Ovary (tissue), 3 donors: Measurements from ENCODE around the gene TRIML2.

ENCODE experiments used
- CTCF ChIP-seq, 3 donors: fragments of 450-650 bp in 2 of 3; fragments of 200-600 bp in 1 of 3; IDR thresholded peaks; one replicate each; pipeline versions ENCODE4 v1.5.1 to v1.8.0; 2016 to 2022; ENCODE audit warnings: antibody characterized with exemption in 3 of 3, mild to moderate bottlenecking in 1 of 3
- EP300 ChIP-seq: sonication (generic); formaldehyde crosslinking; IDR thresholded peaks from one replicate; pipeline ENCODE4 v1.6.1; 2017; ENCODE audit warnings: antibody characterized with exemption
- POLR2A ChIP-seq: fragments of 450-650 bp; IDR thresholded peaks from one replicate; pipeline ENCODE4 v1.6.1; 2017; ENCODE audit warnings: antibody characterized with exemption, mild to moderate bottlenecking, moderate library complexity
- donor health status: DM: no; HTN: no; CAD: no.

- TF ChIP-seq EP300: no peak
- no peak for TF ChIP-seq POLR2A
- no peak for TF ChIP-seq CTCF (IDR thresholded peaks at IDR 0.05)
Observed at GRCh38 chr4:188139141-188139540, 29.7 kb upstream of the TRIML2 start, which contains the start of gene TRIML1.
